NT2/D1 (cell line): ENCODE measurements around the gene TSPAN9.

ENCODE experiments used
- SUZ12 ChIP-seq: IDR thresholded peaks from 2 replicates; pipeline ENCODE4 v1.6.1; 2011; ENCODE audit not compliant: insufficient read length, insufficient read depth; ENCODE audit errors: extremely low read depth
- YY1 ChIP-seq: IDR thresholded peaks from 2 replicates; pipeline ENCODE4 v1.6.1; 2011; ENCODE audit not compliant: insufficient read length, insufficient read depth
- ZNF274 ChIP-seq: IDR thresholded peaks from 2 replicates; pipeline ENCODE4 v1.6.1; 2011; ENCODE audit warnings: mild to moderate bottlenecking, low read depth, low read length

GRCh38 chr12:3279832-3280231, 202.7 kb downstream of the TSPAN9 start:
- TF ChIP-seq ZNF274: no peak
- no peak for TF ChIP-seq SUZ12
- no peak for TF ChIP-seq YY1
